Central memory CD8-positive, alpha-beta T cell (primary cell): ENCODE measurements around the gene TMEM117.
"Not testable (repeated sequence)": the region's sequence is repeated elsewhere in the genome, so short reads cannot be mapped to it uniquely, and the experiment has no call there.

Experiments used
- ATAC-seq: fragments of 150-1000 bp; cut with Tn5 transposase; replicated peaks from 2 replicates; pipeline ENCODE4 v1.10.0; 2022; ENCODE audit warnings: mild to moderate bottlenecking, moderate FRiP score, moderate number of reproducible peaks; ENCODE audit not compliant: poor library complexity, severe bottlenecking; ENCODE audit errors: extremely low read depth
- DNase-seq, 2 donors: peaks; one replicate each; pipeline ENCODE4 v3.0.0; 2021; ENCODE audit warnings: low spot score in 2 of 2
- H3K27ac Mint-ChIP-seq: one replicate; pipeline ENCODE4 v1.8.0; 2022; ENCODE audit warnings: low read depth, mild to moderate bottlenecking, moderate library complexity, mixed read lengths
- H3K27me3 Mint-ChIP-seq: one replicate; pipeline ENCODE4 v1.8.0; 2022; ENCODE audit warnings: mixed read lengths
- H3K36me3 Mint-ChIP-seq: one replicate; pipeline ENCODE4 v1.8.0; 2022; ENCODE audit warnings: mild to moderate bottlenecking, moderate library complexity, mixed read lengths; ENCODE audit not compliant: insufficient read depth
- H3K4me1 Mint-ChIP-seq: one replicate; pipeline ENCODE4 v1.8.0; 2022; ENCODE audit warnings: mixed read lengths
- H3K4me3 Mint-ChIP-seq: one replicate; pipeline ENCODE4 v1.8.0; 2022; ENCODE audit warnings: mild to moderate bottlenecking, moderate library complexity, mixed read lengths
- H3K9me3 Mint-ChIP-seq: one replicate; pipeline ENCODE4 v1.8.0; 2022; ENCODE audit warnings: mixed read lengths

Gene TMEM117

GRCh38 chr12:43848226-43848507 lies 12.3 kb downstream of the TMEM117 start:
- Mint-ChIP-seq H3K4me1 (peaks cover 6% of the 10 kb centered on the region), H3K9me3 (peaks cover 7% of the 10 kb centered on the region), H3K27ac (no peak overlapping the region), H3K36me3 (no peaks in the 10 kb centered on the region), H3K27me3 (no peaks in the 10 kb centered on the region), H3K4me3 (no peak overlapping the region)
- DNase-seq: no peak
- ATAC-seq: no peak

DNA sequence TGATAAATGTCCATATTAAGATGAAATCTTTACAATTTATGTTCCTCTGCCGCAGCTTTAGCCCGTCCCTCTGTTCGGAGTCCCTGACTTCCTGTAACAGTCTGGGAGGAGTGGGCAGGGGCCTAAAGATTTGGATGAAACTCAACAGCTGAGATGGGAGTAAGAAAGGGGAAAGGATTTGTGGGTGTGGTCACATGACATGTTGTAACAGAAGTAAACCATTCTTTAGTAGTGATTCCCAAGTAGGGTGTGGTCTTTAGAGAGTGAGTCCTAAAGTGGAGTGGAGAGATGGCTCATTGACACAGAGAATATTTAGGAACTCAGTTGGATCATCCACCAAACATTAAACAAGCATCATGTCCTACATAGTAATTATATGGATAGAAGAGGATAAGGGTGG lies 12.9 kb downstream of the TMEM117 start:
- no peak overlapping the region for H3K27ac Mint-ChIP-seq
- no peak for DNase-seq
- no peaks in the 10 kb centered on the region for H3K27me3 Mint-ChIP-seq
- peaks cover 7% of the 10 kb centered on the region for H3K9me3 Mint-ChIP-seq
- ATAC-seq: no peak
- peaks cover 6% of the 10 kb centered on the region for H3K4me1 Mint-ChIP-seq
- no peaks in the 10 kb centered on the region for H3K36me3 Mint-ChIP-seq
- H3K4me3 Mint-ChIP-seq: no peak overlapping the region

DNA sequence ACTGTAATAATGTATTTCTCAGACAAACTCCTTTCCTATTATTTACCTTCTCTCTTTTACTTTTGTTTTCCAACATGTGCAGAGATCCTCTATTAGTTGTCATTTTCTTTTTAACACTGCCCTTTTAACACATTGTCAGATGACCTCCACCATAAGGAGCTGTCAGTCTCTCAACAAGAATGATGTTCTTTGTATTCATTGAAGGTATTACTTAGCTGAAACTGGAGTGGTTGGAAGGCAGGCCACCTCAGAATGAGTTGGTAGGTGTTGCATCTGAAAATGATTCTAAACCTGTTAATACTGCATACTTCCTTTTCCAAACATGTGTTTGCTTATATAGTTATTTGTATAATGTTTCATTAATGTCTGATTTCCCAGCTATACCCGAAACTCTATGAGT lies 16.9 kb downstream of the TMEM117 start:
- H3K4me3 Mint-ChIP-seq: no peak overlapping the region
- no peaks in the 10 kb centered on the region for H3K36me3 Mint-ChIP-seq
- ATAC-seq (no peak), DNase-seq (no peak)
- H3K27ac Mint-ChIP-seq: no peak overlapping the region
- H3K27me3 Mint-ChIP-seq: no peaks in the 10 kb centered on the region
- peaks cover 1% of the 10 kb centered on the region for H3K4me1 Mint-ChIP-seq
- H3K9me3 Mint-ChIP-seq: peaks cover 2% of the 10 kb centered on the region

GRCh38 chr12:43856972-43857371 lies 21.1 kb downstream of the TMEM117 start:
- Mint-ChIP-seq H3K27me3 (no peaks in the 10 kb centered on the region), H3K27ac (no peak overlapping the region), H3K4me1 (no peaks in the 10 kb centered on the region), H3K4me3 (no peak overlapping the region), H3K9me3 (no peaks in the 10 kb centered on the region), H3K36me3 (no peaks in the 10 kb centered on the region)
- ATAC-seq: no peak
- DNase-seq: no peak

DNA sequence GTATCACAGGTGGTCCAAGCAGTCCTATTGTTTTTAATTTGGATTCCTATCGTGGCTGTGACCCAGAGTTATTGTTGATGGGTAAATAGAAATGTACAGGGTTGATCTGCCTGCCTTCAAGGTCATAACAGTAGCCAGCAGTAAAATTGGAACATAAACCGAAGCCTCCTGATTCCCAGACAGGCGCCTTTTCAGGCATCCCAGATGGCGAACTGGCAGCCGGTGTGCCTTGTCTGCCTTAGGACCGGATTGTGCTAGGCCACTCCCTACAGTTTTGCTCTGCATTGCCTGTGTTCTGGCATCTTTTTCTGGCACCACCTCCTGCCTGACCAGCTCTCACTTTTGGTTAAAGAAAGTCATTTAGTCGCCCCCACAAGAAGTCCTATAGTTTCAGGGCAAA lies 22.2 kb downstream of the TMEM117 start:
- Mint-ChIP-seq H3K9me3 (no peaks in the 10 kb centered on the region), H3K4me1 (no peaks in the 10 kb centered on the region), H3K4me3 (no peak overlapping the region), H3K36me3 (no peaks in the 10 kb centered on the region), H3K27ac (no peak overlapping the region), H3K27me3 (no peaks in the 10 kb centered on the region)
- DNase-seq (no peak), ATAC-seq (no peak)

GRCh38 chr12:43858991-43859390 lies 23.1 kb downstream of the TMEM117 start:
- no peaks in the 10 kb centered on the region for H3K36me3 Mint-ChIP-seq
- H3K4me3 Mint-ChIP-seq: no peak overlapping the region
- no peak overlapping the region for H3K27ac Mint-ChIP-seq
- no peaks in the 10 kb centered on the region for H3K4me1 Mint-ChIP-seq
- H3K27me3 Mint-ChIP-seq: no peaks in the 10 kb centered on the region
- DNase-seq (no peak), ATAC-seq (no peak)
- H3K9me3 Mint-ChIP-seq: no peaks in the 10 kb centered on the region

GRCh38 chr12:43861015-43861839 lies 25.3 kb downstream of the TMEM117 start:
- Mint-ChIP-seq H3K36me3 (no peaks in the 10 kb centered on the region), H3K27ac (no peak overlapping the region), H3K4me3 (no peak overlapping the region), H3K27me3 (no peaks in the 10 kb centered on the region), H3K9me3 (no peaks in the 10 kb centered on the region), H3K4me1 (no peaks in the 10 kb centered on the region)
- no peak for ATAC-seq
- no peak for DNase-seq

DNA sequence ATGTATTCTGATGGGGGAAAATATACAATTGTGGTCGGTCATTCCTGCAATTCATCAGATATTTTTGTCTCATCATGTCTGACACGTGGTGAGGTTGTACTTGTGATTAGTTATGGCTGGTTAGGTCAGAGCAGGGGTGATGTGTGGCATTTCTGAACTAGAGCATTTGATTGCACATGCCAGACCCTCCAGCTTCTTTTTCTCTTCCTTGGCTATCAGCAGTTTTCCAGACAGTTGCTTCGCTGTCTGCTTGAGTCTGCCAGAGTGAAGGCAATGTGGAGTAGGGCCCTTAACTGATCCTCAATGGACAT lies 25.9 kb downstream of the TMEM117 start:
- Mint-ChIP-seq H3K4me1 (no peaks in the 10 kb centered on the region), H3K9me3 (no peaks in the 10 kb centered on the region), H3K4me3 (no peak overlapping the region), H3K27me3 (no peaks in the 10 kb centered on the region), H3K27ac (no peak overlapping the region), H3K36me3 (no peaks in the 10 kb centered on the region)
- DNase-seq: no peak
- ATAC-seq: no peak

- Mint-ChIP-seq H3K27ac (no peak overlapping the region), H3K36me3 (no peaks in the 10 kb centered on the region), H3K4me1 (no peaks in the 10 kb centered on the region), H3K9me3 (no peaks in the 10 kb centered on the region), H3K27me3 (no peaks in the 10 kb centered on the region), H3K4me3 (no peak overlapping the region)
- DNase-seq (no peak), ATAC-seq (no peak)
Observed at GRCh38 chr12:43863770-43864366, 28.0 kb downstream of the TMEM117 start.

DNA sequence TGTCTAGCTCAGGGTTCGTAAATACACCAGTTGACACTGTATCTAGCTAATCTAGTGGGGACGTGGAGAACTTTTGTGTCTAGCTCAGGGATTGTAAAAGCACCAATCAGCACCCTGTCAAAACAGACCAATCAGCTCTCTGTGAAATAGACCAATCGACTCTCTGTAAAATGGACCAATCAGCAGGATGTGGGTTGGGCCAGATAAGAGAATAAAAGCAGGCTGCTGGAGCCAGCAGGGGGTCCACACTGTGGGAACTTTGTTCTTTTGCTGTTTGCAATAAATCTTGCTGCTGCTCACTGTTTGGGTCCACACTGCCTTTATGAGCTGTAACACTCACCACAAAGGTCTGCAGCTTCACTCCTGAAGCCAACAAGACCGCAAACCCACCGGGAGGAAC lies 28.7 kb downstream of the TMEM117 start:
- DNase-seq: not testable (repeated sequence)

DNA sequence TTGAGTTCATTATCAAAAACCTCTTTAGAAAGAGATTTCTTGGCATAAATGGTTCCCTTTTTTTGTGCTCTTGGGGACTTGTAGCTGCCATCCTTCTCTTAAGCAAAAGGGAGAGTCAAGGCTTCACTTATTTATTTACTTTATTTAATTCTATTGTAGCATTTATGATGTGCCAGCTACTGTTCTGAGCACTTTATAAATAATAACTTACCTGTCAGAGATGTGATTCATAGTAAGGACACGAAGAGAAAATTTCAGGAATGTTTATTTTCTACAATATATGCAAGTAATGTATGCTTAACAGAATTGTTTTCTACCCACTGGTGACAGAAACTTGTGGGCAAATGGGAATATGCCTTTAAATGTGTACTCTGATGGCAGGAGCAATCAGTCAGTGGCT lies 33.3 kb downstream of the TMEM117 start:
- Mint-ChIP-seq H3K4me3 (no peak overlapping the region), H3K4me1 (no peaks in the 10 kb centered on the region), H3K9me3 (no peaks in the 10 kb centered on the region), H3K27me3 (no peaks in the 10 kb centered on the region), H3K36me3 (peaks cover 1% of the 10 kb centered on the region), H3K27ac (no peak overlapping the region)
- DNase-seq: no peak
- no peak for ATAC-seq

More for the DNA sequence above, 28.7 kb downstream of the TMEM117 start:
- H3K4me1 Mint-ChIP-seq, H3K4me3 Mint-ChIP-seq, H3K36me3 Mint-ChIP-seq, H3K27me3 Mint-ChIP-seq, H3K27ac Mint-ChIP-seq, ATAC-seq, H3K9me3 Mint-ChIP-seq: not testable (repeated sequence)

DNA sequence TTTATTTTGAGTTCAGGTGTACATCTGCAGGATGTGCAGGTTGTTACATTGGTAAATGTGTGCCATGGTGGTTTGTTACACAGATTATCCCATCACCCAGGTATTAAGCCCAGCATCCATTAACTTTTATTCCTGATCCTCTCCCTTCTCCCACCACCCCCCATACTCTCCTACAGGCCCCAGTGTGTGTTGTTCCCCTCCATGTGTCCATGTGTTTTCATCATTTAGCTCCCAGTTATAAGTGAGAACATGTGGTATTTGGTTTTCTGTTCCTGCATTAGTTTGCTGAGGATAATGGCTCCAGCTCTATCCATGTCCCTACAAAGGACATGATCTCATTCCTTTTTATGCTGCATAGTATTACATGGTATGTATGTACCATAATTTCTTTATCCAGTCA lies 33.9 kb downstream of the TMEM117 start:
- not testable (repeated sequence) for H3K4me1 Mint-ChIP-seq, ATAC-seq, H3K4me3 Mint-ChIP-seq, H3K36me3 Mint-ChIP-seq, H3K9me3 Mint-ChIP-seq, H3K27ac Mint-ChIP-seq, H3K27me3 Mint-ChIP-seq, DNase-seq

DNA sequence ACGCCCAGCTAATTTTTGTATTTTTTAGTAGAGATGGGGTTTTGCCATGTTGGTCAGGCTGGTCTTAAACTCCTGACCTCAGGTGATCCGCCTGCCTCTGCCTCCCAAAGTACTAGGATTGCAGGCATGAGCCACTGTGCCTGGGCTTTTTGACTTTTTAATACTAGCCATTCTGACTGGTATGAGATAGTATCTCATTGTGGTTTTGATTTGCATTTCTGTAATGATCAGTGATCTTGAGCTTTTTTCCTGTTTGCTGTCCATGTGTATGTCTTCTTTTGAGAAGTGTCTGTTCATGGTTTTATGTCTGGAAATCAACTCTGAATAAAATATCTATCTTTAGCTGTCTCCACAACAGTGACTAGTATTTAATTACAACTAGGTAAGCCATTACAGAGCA lies 35.4 kb downstream of the TMEM117 start:
- not testable (repeated sequence) for H3K4me3 Mint-ChIP-seq, H3K4me1 Mint-ChIP-seq, H3K36me3 Mint-ChIP-seq, H3K27me3 Mint-ChIP-seq, DNase-seq, H3K27ac Mint-ChIP-seq, H3K9me3 Mint-ChIP-seq, ATAC-seq
